IMR-90 (cell line): ENCODE data around the gene PDXK. TPM values are rescaled to one million over a fixed set of nuclear protein-coding genes. Genes with fewer than 3 reads are reported as not detected.

Experiments
- ATAC-seq: fragments of 200-7000 bp; cut with Tn5 transposase; 2 replicates; pipeline ENCODE4 v1.9.1; 2020; ENCODE audit warnings: low read depth, mild to moderate bottlenecking, moderate library complexity
- BruUV-seq: library from RNA; stranded (reverse); fragments of 400-500 nt; replicated peaks from 2 replicates; lab custom pipeline; 2021; lab: Mats Ljungman, UMichigan
- CTCF ChIA-PET: fragments of 300-600 bp; formaldehyde crosslinking; extraction: SDS; loops from one replicate; lab custom pipeline; 2021; ENCODE audit warnings: antibody characterized with exemption; lab: Yijun Ruan, JAX
- POLR2A ChIA-PET: fragments of 300-600 bp; sonication (Branson Sonifier 250); formaldehyde crosslinking; loops from one replicate; lab custom pipeline; 2022; ENCODE audit warnings: antibody characterized with exemption; ENCODE audit not compliant: unreplicated experiment; lab: Charles Lee
- DNase-seq: peaks from one replicate; pipeline ENCODE4 v3.0.0; 2013
- H2AFZ ChIP-seq: replicated peaks from 2 replicates; pipeline ENCODE3; 2013; ENCODE audit warnings: low read length, mild to moderate bottlenecking; ENCODE audit not compliant: poor library complexity
- H2AK5ac ChIP-seq: 2 replicates; pipeline ENCODE4 v1.6.1; 2013; ENCODE audit warnings: low read depth, low read length, inconsistent platforms
- H2AK9ac ChIP-seq: replicated peaks from 2 replicates; pipeline ENCODE3; 2013; ENCODE audit warnings: mild to moderate bottlenecking, low read depth, low read length, moderate library complexity; ENCODE audit not compliant: poor library complexity
- H2BK120ac ChIP-seq: 2 replicates; pipeline ENCODE4 v1.6.1; 2013; ENCODE audit warnings: low read depth, low read length, inconsistent platforms
- H2BK15ac ChIP-seq: 3 replicates; pipeline ENCODE4 v1.6.1; 2013; ENCODE audit warnings: low read depth, low read length, inconsistent platforms
- H2BK20ac ChIP-seq: 2 replicates; pipeline ENCODE4 v1.6.1; 2013; ENCODE audit warnings: low read depth, mild to moderate bottlenecking, inconsistent platforms, low read length, moderate library complexity
- H2BK5ac ChIP-seq: 2 replicates; pipeline ENCODE4 v1.6.1; 2013; ENCODE audit warnings: mild to moderate bottlenecking, low read depth, low read length, inconsistent platforms; ENCODE audit not compliant: poor library complexity, severe bottlenecking
- H3K14ac ChIP-seq: replicated peaks from 2 replicates; pipeline ENCODE4 v1.6.1; 2013; ENCODE audit warnings: low read depth, low read length, inconsistent platforms
- H3K18ac ChIP-seq: 2 replicates; pipeline ENCODE4 v1.6.1; 2013; ENCODE audit warnings: low read depth, low read length, control low read depth
- H3K23ac ChIP-seq: 2 replicates; pipeline ENCODE4 v1.6.1; 2013; ENCODE audit warnings: low read depth, low read length, inconsistent platforms
- H3K27ac ChIP-seq: 2 replicates; pipeline ENCODE4 v1.5.1; 2013; ENCODE audit warnings: mild to moderate bottlenecking, control low read depth, low read length; ENCODE audit not compliant: insufficient read depth
- H3K27me3 ChIP-seq: 2 replicates; pipeline ENCODE4 v1.6.1; 2013; ENCODE audit warnings: low read length; ENCODE audit not compliant: control insufficient read depth, insufficient read depth
- H3K36me3 ChIP-seq: 2 replicates; pipeline ENCODE4 v1.6.1; 2013; ENCODE audit warnings: low read length, mixed read lengths; ENCODE audit not compliant: control insufficient read depth, insufficient read depth
- H3K4ac ChIP-seq: 2 replicates; pipeline ENCODE4 v1.6.1; 2013; ENCODE audit warnings: low read depth, low read length, inconsistent platforms
- H3K4me1 ChIP-seq: 2 replicates; pipeline ENCODE4 v1.6.1; 2013; ENCODE audit warnings: low read length, mixed read lengths; ENCODE audit not compliant: control insufficient read depth, insufficient read depth
- H3K4me2 ChIP-seq: 2 replicates; pipeline ENCODE4 v1.6.1; 2013; ENCODE audit warnings: low read depth, mild to moderate bottlenecking, control low read depth, low read length, moderate library complexity
- H3K4me3 ChIP-seq: 2 replicates; pipeline ENCODE4 v1.5.1; 2013; ENCODE audit warnings: low read depth, mild to moderate bottlenecking, control low read depth, low read length, moderate library complexity; ENCODE audit not compliant: insufficient read depth
- H3K56ac ChIP-seq: 2 replicates; pipeline ENCODE4 v1.6.1; 2013; ENCODE audit warnings: low read length, inconsistent platforms; ENCODE audit not compliant: insufficient read depth; ENCODE audit errors: extremely low read depth
- H3K79me1 ChIP-seq, 2 experiments: 2 replicates each; pipeline ENCODE4 v1.6.1; 2013; ENCODE audit warnings: low read length in 2 of 2, inconsistent platforms in 1 of 2, low read depth in 1 of 2
- H3K9ac ChIP-seq: 2 replicates; pipeline ENCODE4 v1.6.1; 2013; ENCODE audit warnings: low read depth, low read length, control low read depth
- H3K9me1 ChIP-seq: 2 replicates; pipeline ENCODE4 v1.6.1; 2013; ENCODE audit warnings: low read length, inconsistent platforms; ENCODE audit not compliant: insufficient read depth
- H3K9me3 ChIP-seq: 2 replicates; pipeline ENCODE4 v1.6.1; 2013; ENCODE audit warnings: low read length; ENCODE audit not compliant: control insufficient read depth, insufficient read depth
- H4K20me1 ChIP-seq: 2 replicates; pipeline ENCODE4 v1.6.1; 2013; ENCODE audit warnings: low read length, inconsistent platforms; ENCODE audit not compliant: insufficient read depth
- H4K5ac ChIP-seq: 2 replicates; pipeline ENCODE4 v1.6.1; 2013; ENCODE audit warnings: mild to moderate bottlenecking, low read depth, low read length, control low read depth
- H4K8ac ChIP-seq, 2 experiments: 2 replicates each; pipeline ENCODE4 v1.6.1; 2013; ENCODE audit warnings: low read depth in 2 of 2, low read length in 2 of 2, control low read depth in 1 of 2, inconsistent platforms in 1 of 2
- H4K91ac ChIP-seq: 2 replicates; pipeline ENCODE4 v1.6.1; 2013; ENCODE audit warnings: low read depth, low read length, inconsistent platforms; ENCODE audit not compliant: insufficient read depth
- BHLHE40 ChIP-seq: fragments of 150-350 bp; IDR thresholded peaks from 2 replicates; pipeline ENCODE4 v1.6.1; 2016; ENCODE audit warnings: mild to moderate bottlenecking, low read depth, low read length
- CEBPB ChIP-seq: IDR thresholded peaks from 2 replicates; pipeline ENCODE4 v1.6.1; 2012; ENCODE audit warnings: low read depth, low read length, improper control_type of control experiment
- CHD1 ChIP-seq: IDR thresholded peaks from 2 replicates; pipeline ENCODE4 v1.6.1; 2012; ENCODE audit warnings: low read depth, low read length, improper control_type of control experiment
- CTCF ChIP-seq: conservative IDR thresholded peaks from 2 replicates; pipeline ENCODE4 v1.5.1; 2012; ENCODE audit warnings: mild to moderate bottlenecking, low read depth, low read length, improper control_type of control experiment
- ELK1 ChIP-seq: fragments of 150-350 bp; IDR thresholded peaks from 2 replicates; pipeline ENCODE4 v1.6.1; 2016; ENCODE audit warnings: low read depth, mild to moderate bottlenecking, low read length, moderate library complexity, borderline replicate concordance
- FOS ChIP-seq: fragments of 150-350 bp; IDR thresholded peaks from 2 replicates; pipeline ENCODE4 v1.6.1; 2016; ENCODE audit warnings: low read depth, low read length
- MAFK ChIP-seq: IDR thresholded peaks from 2 replicates; pipeline ENCODE4 v1.6.1; 2012; ENCODE audit warnings: low read depth, low read length, improper control_type of control experiment
- MAZ ChIP-seq: IDR thresholded peaks from 2 replicates; pipeline ENCODE4 v1.6.1; 2012; ENCODE audit warnings: low read depth, mild to moderate bottlenecking, low read length, improper control_type of control experiment, moderate library complexity, borderline replicate concordance
- POLR2A ChIP-seq: IDR thresholded peaks from 2 replicates; pipeline ENCODE4 v1.6.1; 2012; ENCODE audit warnings: mild to moderate bottlenecking, low read depth, low read length
- RAD21 ChIP-seq: IDR thresholded peaks from 2 replicates; pipeline ENCODE4 v1.6.1; 2012; ENCODE audit warnings: low read length, improper control_type of control experiment
- RCOR1 ChIP-seq: IDR thresholded peaks from 2 replicates; pipeline ENCODE4 v1.6.1; 2012; ENCODE audit warnings: mild to moderate bottlenecking, low read length, improper control_type of control experiment; ENCODE audit not compliant: insufficient replicate concordance
- RFX5 ChIP-seq: IDR thresholded peaks from 2 replicates; pipeline ENCODE4 v1.8.0; 2012; ENCODE audit warnings: low read depth, mild to moderate bottlenecking, low read length, moderate library complexity
- SMC3 ChIP-seq: fragments of 150-350 bp; IDR thresholded peaks from 2 replicates; pipeline ENCODE4 v1.6.1; 2016; ENCODE audit warnings: low read depth, mild to moderate bottlenecking, antibody characterized with exemption, low read length, moderate library complexity
- WGBS, 2 experiments: methylation state at CpG; one replicate each; pipeline versions ENCODE4 v1.1.5 to v1.1.7; 2013; ENCODE audit warnings: missing lambda C conversion rate in 2 of 2; ENCODE audit not compliant: insufficient read length in 1 of 2; ENCODE audit errors: extremely low coverage in 2 of 2; 5-methylcytosine and 5-hydroxymethylcytosine counted together
- dilution Hi-C: fragments of 300-500 bp; cut with HindIII; formaldehyde crosslinking; loops from one replicate; pipeline ENCODE4 v1.14.3; 2018; ENCODE audit warnings: low sequenced_read_pairs; ENCODE audit not compliant: unreplicated experiment
- in situ Hi-C: fragments of 300-500 bp; cut with MboI; formaldehyde crosslinking; loops from 3 replicates; pipeline ENCODE4 v1.14.3; 2019; ENCODE audit warnings: low sequenced_read_pairs, inconsistent platforms, mixed read lengths
- intact Hi-C: fragments of 100-400 bp; cut with micrococcal nuclease; formaldehyde crosslinking; loops from 2 replicates; pipeline ENCODE4 v1.10.0; 2022
- polyA plus RNA-seq, 3 experiments: library from polyadenylated mRNA; depleted of rRNA; stranded (reverse); fragments of >200 nt; gene quantifications; 2 replicates each; pipeline ENCODE4 v1.2.3, GENCODE V29; 2012; ENCODE audit warnings: low replicate concordance in 1 of 3
- total RNA-seq: library from RNA; depleted of rRNA; stranded (reverse); fragments of >200 nt; gene quantifications from 2 replicates; pipeline ENCODE4 v1.2.3, GENCODE V29; 2012

Gene PDXK
- total and polyA plus RNA-seq, 2 of the 4 experiments (the other 2 are of a cell fraction) = 155 to 312 TPM

GRCh38 chr21:43766734-43767497, 48.0 kb downstream of the PDXK start:
- peak overlapping the region; percentile 69; the same call in 1 of the 2 replicates for H3K23ac ChIP-seq
- H4K5ac ChIP-seq = peak overlapping the region; percentile 91; the same call in 1 of the 2 replicates
- intact Hi-C loops (no loop called here), in situ Hi-C loops (no loop called here), dilution Hi-C loops (no loop called here)
- peak overlapping the region; percentile 92 for H2AK5ac ChIP-seq
- H3K9me3 ChIP-seq = peaks cover 3% of the 10 kb centered on the region; the same call in 1 of the 2 replicates
- peak overlapping the region; percentile 89 for H4K91ac ChIP-seq
- peak overlapping the region; percentile 94; a peak in 3 of 4 replicates for H4K8ac ChIP-seq
- peak overlapping the region; percentile 75 for H2AFZ ChIP-seq
- H3K27me3 ChIP-seq = no peaks in the 10 kb centered on the region
- no peak overlapping the region; the same call in 1 of the 2 replicates for H2BK20ac ChIP-seq
- H3K9me1 ChIP-seq = peaks cover 9% of the 10 kb centered on the region
- WGBS, 2 experiments = 70% methylated on average over 13 of the region's 34 CpGs; no CpG with 5 or more reads in 1 of the 2 experiments
- H3K14ac ChIP-seq = peak overlapping the region; percentile 48; the same call in 1 of the 2 replicates
- H3K9ac ChIP-seq = no peak overlapping the region
- no peak overlapping the region for H3K27ac ChIP-seq
- TF ChIP-seq RFX5 (no peak), ELK1 (no peak), BHLHE40 (no peak), CEBPB (no peak), RCOR1 (no peak), SMC3 (no peak), MAFK (no peak), CTCF (no peak), FOS (no peak), MAZ (no peak), POLR2A (no peak), CHD1 (no peak), RAD21 (no peak)
- no peaks in the 10 kb centered on the region for H4K20me1 ChIP-seq
- H3K4me2 ChIP-seq = no peak overlapping the region
- H3K79me1 ChIP-seq = peaks cover 0 to under 1% of the 10 kb centered on the region in 2 experiments; a peak in 1 of 4 replicates
- ATAC-seq = no peak
- no peak overlapping the region for H2BK15ac ChIP-seq
- peak overlapping the region; percentile 68 for H2BK5ac ChIP-seq
- peak overlapping the region; percentile 59; the same call in 1 of the 2 replicates for H2BK120ac ChIP-seq
- DNase-seq = no peak
- POLR2A ChIA-PET = no interaction called here
- no peak overlapping the region for H3K56ac ChIP-seq
- peak overlapping the region; percentile 98 for H2AK9ac ChIP-seq
- H3K4me3 ChIP-seq = no peak overlapping the region
- H3K4ac ChIP-seq = peak overlapping the region; percentile 93
- CTCF ChIA-PET = no interaction called here
- peaks cover 14% of the 10 kb centered on the region for H3K4me1 ChIP-seq
- no TSS peak for BruUV-seq
- H3K36me3 ChIP-seq = peaks cover 12% of the 10 kb centered on the region
- no peak overlapping the region for H3K18ac ChIP-seq
